ENCODE measurements around the gene MGST2. TPM values are rescaled to one million over a fixed set of nuclear protein-coding genes. Genes with fewer than 3 reads are reported as not detected.

Gene MGST2
- polyA plus RNA-seq, 1 donor (not counting 4 experiments of a cell fraction or from before 2014, with no cell fraction given): 57.6 TPM

DNA sequence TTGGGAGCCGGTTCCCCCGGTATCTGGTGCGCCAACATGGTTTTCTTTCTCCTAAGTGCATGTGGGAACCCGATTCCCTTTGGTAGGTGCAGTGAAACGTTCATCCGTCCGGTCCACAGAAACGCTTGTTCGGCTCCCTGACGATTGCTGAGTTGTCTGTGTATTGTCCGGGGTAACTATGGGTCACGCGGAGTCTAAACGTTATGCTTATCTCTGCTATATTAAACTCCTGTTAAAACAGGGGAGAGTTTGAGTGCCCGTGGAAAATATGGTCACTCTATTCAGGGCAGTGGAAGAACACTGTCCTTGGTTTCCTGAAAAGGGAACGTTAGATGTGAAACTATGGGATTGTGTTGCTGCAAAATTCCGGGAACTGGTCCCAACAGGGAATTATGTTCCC lies 32.4 kb upstream of the MGST2 start:
- DNase-seq (ENCODE audit: low read depth, low spot score) (no peak), FAIRE-seq (no peak)
- Histone ChIP-seq H3K9ac (ENCODE audit: control insufficient read depth, extremely low read depth, insufficient read depth, low read length) (no peak overlapping the region), H3K27me3 (ENCODE audit: control insufficient read depth, extremely low read depth, insufficient read depth, low read length) (peaks cover 3% of the 10 kb centered on the region), H3K9me3 (ENCODE audit: control insufficient read depth, low read depth, low read length) (no peaks in the 10 kb centered on the region), H2AFZ (ENCODE audit: control insufficient read depth, low read length) (no peak overlapping the region), H3K79me2 (ENCODE audit: control insufficient read depth, insufficient read depth, low read length) (no peaks in the 10 kb centered on the region), H3K9me1 (ENCODE audit: control insufficient read depth, extremely low read depth, insufficient read depth, low read length) (no peaks in the 10 kb centered on the region), H3K36me3 (ENCODE audit: control insufficient read depth in 2 of 2, extremely low read depth in 1 of 2, insufficient read depth in 2 of 2, low read length in 2 of 2) (no peaks in the 10 kb centered on the region), H3K4me2 (ENCODE audit: control insufficient read depth, extremely low read depth, insufficient read depth, low read depth, low read length) (no peak overlapping the region), H4K20me1 (ENCODE audit: control insufficient read depth, extremely low read depth, insufficient read depth, low read length) (no peaks in the 10 kb centered on the region), H3K4me1 (ENCODE audit: control insufficient read depth, extremely low read depth, insufficient read depth, low read length) (no peaks in the 10 kb centered on the region), H3K4me3 (ENCODE audit: control insufficient read depth in 2 of 3, extremely low read depth in 1 of 3, insufficient read depth in 2 of 3, low read depth in 1 of 3, low read length in 3 of 3) (no peak overlapping the region), H3K27ac (ENCODE audit: control insufficient read depth, insufficient read depth, low read length) (no peak overlapping the region)
- TF ChIP-seq, protein P1, sequence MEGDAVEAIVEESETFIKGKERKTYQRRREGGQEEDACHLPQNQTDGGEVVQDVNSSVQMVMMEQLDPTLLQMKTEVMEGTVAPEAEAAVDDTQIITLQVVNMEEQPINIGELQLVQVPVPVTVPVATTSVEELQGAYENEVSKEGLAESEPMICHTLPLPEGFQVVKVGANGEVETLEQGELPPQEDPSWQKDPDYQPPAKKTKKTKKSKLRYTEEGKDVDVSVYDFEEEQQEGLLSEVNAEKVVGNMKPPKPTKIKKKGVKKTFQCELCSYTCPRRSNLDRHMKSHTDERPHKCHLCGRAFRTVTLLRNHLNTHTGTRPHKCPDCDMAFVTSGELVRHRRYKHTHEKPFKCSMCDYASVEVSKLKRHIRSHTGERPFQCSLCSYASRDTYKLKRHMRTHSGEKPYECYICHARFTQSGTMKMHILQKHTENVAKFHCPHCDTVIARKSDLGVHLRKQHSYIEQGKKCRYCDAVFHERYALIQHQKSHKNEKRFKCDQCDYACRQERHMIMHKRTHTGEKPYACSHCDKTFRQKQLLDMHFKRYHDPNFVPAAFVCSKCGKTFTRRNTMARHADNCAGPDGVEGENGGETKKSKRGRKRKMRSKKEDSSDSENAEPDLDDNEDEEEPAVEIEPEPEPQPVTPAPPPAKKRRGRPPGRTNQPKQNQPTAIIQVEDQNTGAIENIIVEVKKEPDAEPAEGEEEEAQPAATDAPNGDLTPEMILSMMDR (optimal IDR thresholded peaks at IDR 0.05 in 1 of 3, IDR thresholded peaks at IDR 0.05 in 1 of 3, conservative IDR thresholded peaks at IDR 0.05 in 1 of 3; ENCODE audit: extremely low read depth in 1 of 3, insufficient read depth in 2 of 3, low read length in 3 of 3): no peak
- TF ChIP-seq EZH2 (IDR thresholded peaks at IDR 0.05; ENCODE audit: low read length): no peak
- dilution Hi-C loops (cut with MboI; ENCODE audit: extremely low pct_ligation_motif_present, low sequenced_read_pairs): no loop called here

DNA sequence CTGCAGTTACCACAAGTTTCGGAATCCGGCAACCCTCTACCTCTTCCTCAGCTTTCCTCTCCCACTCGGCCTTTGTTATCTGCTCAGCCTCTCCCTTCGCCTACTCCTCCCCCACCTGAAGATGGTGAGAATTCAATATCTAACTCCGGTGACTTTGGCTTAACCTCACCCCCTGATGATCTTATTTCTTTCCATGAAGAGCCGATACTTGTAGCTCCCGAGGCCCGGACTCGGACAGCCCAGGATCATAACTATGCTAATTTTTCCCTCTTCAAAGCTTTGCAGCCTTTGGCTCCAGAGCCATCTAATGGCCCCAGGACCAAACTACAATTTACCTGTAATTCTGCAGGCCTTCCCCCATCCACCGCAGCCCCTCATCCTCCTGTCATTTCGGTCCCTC lies 32.0 kb upstream of the MGST2 start:
- dilution Hi-C loops (cut with MboI; ENCODE audit: extremely low pct_ligation_motif_present, low sequenced_read_pairs): no loop called here
- DNase-seq (ENCODE audit: low read depth, low spot score) (no peak), FAIRE-seq (no peak)
- H3K4me1 ChIP-seq (ENCODE audit: control insufficient read depth, extremely low read depth, insufficient read depth, low read length): no peaks in the 10 kb centered on the region
- TF ChIP-seq, protein P1 (optimal IDR thresholded peaks at IDR 0.05 in 1 of 3, IDR thresholded peaks at IDR 0.05 in 1 of 3, conservative IDR thresholded peaks at IDR 0.05 in 1 of 3; ENCODE audit: extremely low read depth in 1 of 3, insufficient read depth in 2 of 3, low read length in 3 of 3): peak; percentile 32 to 54 (median 34)
- no peak for TF ChIP-seq EZH2 (IDR thresholded peaks at IDR 0.05; ENCODE audit: low read length)
- no peak overlapping the region for H3K4me2 ChIP-seq (ENCODE audit: control insufficient read depth, extremely low read depth, insufficient read depth, low read depth, low read length)
- H3K27me3 ChIP-seq (ENCODE audit: control insufficient read depth, extremely low read depth, insufficient read depth, low read length): peaks cover 3% of the 10 kb centered on the region
- H4K20me1 ChIP-seq (ENCODE audit: control insufficient read depth, extremely low read depth, insufficient read depth, low read length): no peaks in the 10 kb centered on the region
- H3K9me3 ChIP-seq (ENCODE audit: control insufficient read depth, low read depth, low read length): no peaks in the 10 kb centered on the region
- no peak overlapping the region for H3K4me3 ChIP-seq (ENCODE audit: control insufficient read depth in 2 of 3, extremely low read depth in 1 of 3, insufficient read depth in 2 of 3, low read depth in 1 of 3, low read length in 3 of 3)
- H2AFZ ChIP-seq (ENCODE audit: control insufficient read depth, low read length): no peak overlapping the region
- no peak overlapping the region for H3K27ac ChIP-seq (ENCODE audit: control insufficient read depth, insufficient read depth, low read length)
- no peak overlapping the region for H3K9ac ChIP-seq (ENCODE audit: control insufficient read depth, extremely low read depth, insufficient read depth, low read length)
- no peaks in the 10 kb centered on the region for H3K79me2 ChIP-seq (ENCODE audit: control insufficient read depth, insufficient read depth, low read length)
- no peaks in the 10 kb centered on the region for H3K9me1 ChIP-seq (ENCODE audit: control insufficient read depth, extremely low read depth, insufficient read depth, low read length)
- no peaks in the 10 kb centered on the region for H3K36me3 ChIP-seq (ENCODE audit: control insufficient read depth in 2 of 2, extremely low read depth in 1 of 2, insufficient read depth in 2 of 2, low read length in 2 of 2)

Data from keratinocyte (primary cell).